ENCODE data around the gene DUSP15.
A peak's percentile ranks its signal among the peaks of the same experiment; 100 is the strongest.

The DUSP15 gene

DNA sequence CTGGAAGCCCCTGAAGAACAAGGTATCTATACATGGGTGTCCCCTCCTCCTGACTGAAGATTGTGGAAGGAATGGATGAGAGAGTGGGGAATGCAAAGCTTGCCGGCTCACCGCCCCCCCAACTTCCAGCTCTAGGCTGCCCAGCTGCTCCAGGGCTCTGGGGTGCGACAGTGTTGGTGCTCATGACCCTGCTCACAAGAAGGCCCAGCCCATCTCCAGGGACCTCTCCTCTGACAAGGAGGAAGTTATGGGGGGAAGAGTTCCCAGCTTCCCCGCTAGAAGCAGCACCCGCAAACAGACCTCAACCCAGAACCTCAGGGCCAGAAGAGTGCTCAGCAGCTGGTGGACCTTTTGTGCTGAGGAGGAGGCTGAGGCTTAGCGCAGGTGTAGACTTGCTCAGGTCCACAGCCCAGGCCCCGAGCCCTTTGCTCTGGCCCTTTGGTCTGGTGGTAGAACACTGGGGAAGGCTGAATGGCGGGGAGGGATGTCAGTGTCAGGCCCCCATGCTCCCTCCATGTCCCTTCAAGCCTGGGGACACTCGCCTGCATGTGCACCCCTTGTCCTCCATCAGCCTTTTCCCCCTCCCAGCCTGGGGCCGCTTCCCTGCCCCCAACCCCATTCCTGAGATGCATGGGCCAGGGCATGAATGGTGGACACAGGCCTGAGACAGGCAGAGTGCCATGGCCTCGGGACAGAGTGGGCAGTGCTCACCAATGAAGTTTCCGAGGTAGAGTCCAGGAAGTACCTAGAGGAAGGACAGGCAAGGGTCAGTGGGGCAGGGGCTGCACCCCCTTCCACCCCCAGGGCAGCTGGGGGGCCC is 1.3 kb downstream of the DUSP15 start:
- Histone ChIP-seq H3K4me3 (ENCODE audit: low read length in 2 of 2) (peak overlapping the region in 1 of 2 donors; percentile 79), H3K27ac (ENCODE audit: low read length) (no peak overlapping the region), H3K9me3 (ENCODE audit: control insufficient read depth in 2 of 2, low read length in 2 of 2) (no peaks in the 10 kb centered on the region), H3K27me3 (ENCODE audit: control insufficient read depth in 1 of 2, insufficient read depth in 2 of 2, low read length in 2 of 2) (peaks cover 9 to 25% of the 10 kb centered on the region in 2 donors), H3K9ac (ENCODE audit: low read length in 2 of 2) (peak overlapping the region in 1 of 2 donors; percentile 29), H3K36me3 (ENCODE audit: control insufficient read depth in 2 of 2, insufficient read depth in 2 of 2, low read length in 2 of 2) (no peaks in the 10 kb centered on the region), H3K4me1 (ENCODE audit: control insufficient read depth, insufficient read depth, low read length) (peaks cover 11% of the 10 kb centered on the region)

DNA sequence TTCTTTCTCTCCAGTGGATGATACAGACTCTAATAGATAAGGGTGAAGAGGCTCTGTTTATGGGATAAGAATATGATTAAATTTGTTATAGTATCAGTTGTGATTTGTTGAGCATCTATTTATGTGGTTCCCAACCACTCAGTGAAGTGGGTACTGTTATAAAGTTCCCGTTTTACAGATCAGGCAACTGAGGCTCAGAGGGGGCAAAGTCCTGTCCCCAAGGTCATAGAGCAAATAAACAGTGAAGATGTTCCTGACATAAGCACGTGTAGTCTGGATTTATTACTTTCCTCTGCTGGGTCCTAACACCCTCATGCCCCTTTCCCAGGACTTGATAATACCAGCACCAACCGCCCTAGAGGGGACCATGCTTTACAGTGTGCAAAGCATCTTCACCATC is 4.1 kb downstream of the DUSP15 start:
- H3K9ac ChIP-seq (ENCODE audit: low read length in 2 of 2): no peak overlapping the region
- no peak overlapping the region for H3K4me3 ChIP-seq (ENCODE audit: low read length in 2 of 2)
- no peaks in the 10 kb centered on the region for H3K9me3 ChIP-seq (ENCODE audit: control insufficient read depth in 2 of 2, low read length in 2 of 2)
- peaks cover 13% of the 10 kb centered on the region for H3K4me1 ChIP-seq (ENCODE audit: control insufficient read depth, insufficient read depth, low read length)
- H3K36me3 ChIP-seq (ENCODE audit: control insufficient read depth in 2 of 2, insufficient read depth in 2 of 2, low read length in 2 of 2): no peaks in the 10 kb centered on the region
- H3K27me3 ChIP-seq (ENCODE audit: control insufficient read depth in 1 of 2, insufficient read depth in 2 of 2, low read length in 2 of 2): peaks cover 9 to 28% of the 10 kb centered on the region in 2 donors
- no peak overlapping the region for H3K27ac ChIP-seq (ENCODE audit: low read length)

DNA sequence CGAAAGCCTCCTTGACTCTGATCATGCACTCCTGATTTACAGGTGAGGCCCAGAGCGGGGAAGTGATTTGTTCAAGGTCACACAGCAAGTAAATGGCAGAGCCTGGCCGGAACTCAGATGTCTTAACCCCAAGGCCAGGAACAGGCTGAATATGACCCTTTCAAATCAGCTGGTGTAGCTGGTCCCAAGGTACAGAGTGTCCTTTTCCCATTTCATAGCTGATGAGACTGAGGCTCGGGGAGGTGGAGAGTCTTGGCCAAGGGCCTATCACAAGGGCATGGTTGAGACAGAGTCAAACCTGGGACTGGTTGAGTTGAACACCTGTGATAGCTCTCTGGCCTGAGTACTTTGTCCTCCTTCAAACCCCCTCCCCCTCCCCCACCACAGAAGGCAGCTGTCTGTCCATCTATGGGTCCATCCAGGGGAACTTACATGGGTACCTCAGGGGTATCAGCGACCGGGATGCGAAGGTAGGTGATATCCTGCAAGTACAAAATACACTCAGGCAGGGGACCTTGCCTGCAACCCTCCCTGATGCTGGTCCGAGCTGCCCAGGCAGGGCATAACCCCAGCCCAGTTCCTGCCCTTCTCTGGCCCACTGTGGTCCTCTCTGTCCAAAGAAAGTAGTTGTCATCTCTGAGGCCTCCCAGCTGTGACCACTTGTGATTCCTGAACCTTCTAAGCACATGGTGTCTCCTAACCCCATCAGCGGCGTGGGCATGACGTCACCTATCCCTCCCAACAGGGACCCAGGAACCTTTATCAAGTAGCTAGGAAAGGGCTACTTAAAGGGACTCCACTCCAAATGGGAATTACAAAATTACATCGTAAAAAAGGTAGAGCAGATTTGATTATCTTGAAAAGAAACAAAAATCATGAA is 5.6 kb downstream of the DUSP15 start:
- Histone ChIP-seq H3K4me1 (ENCODE audit: control insufficient read depth, insufficient read depth, low read length) (peaks cover 16% of the 10 kb centered on the region), H3K4me3 (ENCODE audit: low read length in 2 of 2) (no peak overlapping the region), H3K27ac (ENCODE audit: low read length) (no peak overlapping the region), H3K9ac (ENCODE audit: low read length in 2 of 2) (no peak overlapping the region), H3K27me3 (ENCODE audit: control insufficient read depth in 1 of 2, insufficient read depth in 2 of 2, low read length in 2 of 2) (peaks cover 14 to 28% of the 10 kb centered on the region in 2 donors), H3K9me3 (ENCODE audit: control insufficient read depth in 2 of 2, low read length in 2 of 2) (no peaks in the 10 kb centered on the region), H3K36me3 (ENCODE audit: control insufficient read depth in 2 of 2, insufficient read depth in 2 of 2, low read length in 2 of 2) (no peaks in the 10 kb centered on the region)

DNA sequence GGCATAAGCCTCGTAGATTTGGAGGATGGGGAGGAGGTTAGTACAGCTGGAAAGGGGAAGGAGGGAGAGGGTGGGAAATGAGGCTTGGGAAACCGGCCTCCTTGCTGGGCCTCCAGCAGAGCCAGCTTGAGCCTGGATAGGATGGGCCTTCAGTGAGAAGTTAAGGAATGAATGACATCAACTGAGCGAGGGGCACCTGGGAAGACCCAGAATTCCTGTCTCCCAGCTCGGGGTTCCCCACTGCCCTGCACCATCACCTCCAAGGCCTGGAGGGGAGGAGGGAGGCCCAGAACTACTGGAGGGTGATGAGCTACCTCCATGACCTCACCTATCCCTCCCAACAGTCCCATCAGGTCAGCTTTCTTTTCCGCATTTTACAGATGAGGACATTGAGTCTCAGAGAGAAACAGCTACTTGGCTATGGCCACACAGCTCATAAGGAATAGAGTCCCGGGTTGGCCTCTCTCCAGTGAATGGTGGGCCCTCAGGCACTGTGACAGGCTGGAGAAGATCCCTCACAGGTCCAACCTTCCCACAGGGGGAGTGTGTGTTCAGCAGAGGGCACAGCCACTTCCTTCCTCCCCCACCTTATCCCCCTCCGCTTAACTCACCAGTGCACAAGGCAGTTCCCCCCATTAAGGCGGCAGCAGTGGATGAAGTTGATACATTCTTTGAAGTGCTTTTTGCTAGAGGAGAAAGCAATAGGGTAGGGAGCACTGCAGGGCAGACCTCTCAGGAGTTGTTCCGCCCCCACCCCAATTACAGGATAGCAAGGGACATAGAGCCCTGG is 6.8 kb downstream of the DUSP15 start:
- H3K9me3 ChIP-seq (ENCODE audit: control insufficient read depth in 2 of 2, low read length in 2 of 2): no peaks in the 10 kb centered on the region
- peaks cover 11% of the 10 kb centered on the region for H3K4me1 ChIP-seq (ENCODE audit: control insufficient read depth, insufficient read depth, low read length)
- no peak overlapping the region for H3K27ac ChIP-seq (ENCODE audit: low read length)
- no peak overlapping the region for H3K4me3 ChIP-seq (ENCODE audit: low read length in 2 of 2)
- H3K27me3 ChIP-seq (ENCODE audit: control insufficient read depth in 1 of 2, insufficient read depth in 2 of 2, low read length in 2 of 2): peaks cover 20 to 33% of the 10 kb centered on the region in 2 donors
- no peaks in the 10 kb centered on the region for H3K36me3 ChIP-seq (ENCODE audit: control insufficient read depth in 2 of 2, insufficient read depth in 2 of 2, low read length in 2 of 2)
- H3K9ac ChIP-seq (ENCODE audit: low read length in 2 of 2): no peak overlapping the region

DNA sequence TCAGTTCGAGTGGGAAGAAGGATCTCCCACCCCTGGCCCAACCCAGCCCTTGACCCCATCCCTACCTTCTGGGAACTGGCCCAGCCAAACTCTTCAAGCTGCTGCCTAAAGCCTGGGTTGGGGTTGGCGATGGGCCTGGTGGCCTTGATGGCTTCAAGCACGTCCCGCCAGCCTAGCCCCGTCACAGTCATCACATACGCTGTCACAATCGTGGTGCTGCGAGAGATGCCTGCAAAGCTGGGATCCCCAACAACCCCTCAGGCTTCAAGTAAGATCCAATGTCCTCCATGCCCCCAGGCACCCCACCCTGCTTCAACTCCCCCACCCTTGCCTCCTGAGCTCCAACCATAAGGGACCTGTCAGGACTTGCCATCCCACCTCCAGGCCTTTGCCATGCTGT is 7.8 kb downstream of the DUSP15 start:
- Histone ChIP-seq H3K36me3 (ENCODE audit: control insufficient read depth in 2 of 2, insufficient read depth in 2 of 2, low read length in 2 of 2) (no peaks in the 10 kb centered on the region), H3K27ac (ENCODE audit: low read length) (no peak overlapping the region), H3K9me3 (ENCODE audit: control insufficient read depth in 2 of 2, low read length in 2 of 2) (no peaks in the 10 kb centered on the region), H3K27me3 (ENCODE audit: control insufficient read depth in 1 of 2, insufficient read depth in 2 of 2, low read length in 2 of 2) (peaks cover 29 to 36% of the 10 kb centered on the region in 2 donors), H3K4me1 (ENCODE audit: control insufficient read depth, insufficient read depth, low read length) (peaks cover 11% of the 10 kb centered on the region), H3K4me3 (ENCODE audit: low read length in 2 of 2) (no peak overlapping the region), H3K9ac (ENCODE audit: low read length in 2 of 2) (no peak overlapping the region)

DNA sequence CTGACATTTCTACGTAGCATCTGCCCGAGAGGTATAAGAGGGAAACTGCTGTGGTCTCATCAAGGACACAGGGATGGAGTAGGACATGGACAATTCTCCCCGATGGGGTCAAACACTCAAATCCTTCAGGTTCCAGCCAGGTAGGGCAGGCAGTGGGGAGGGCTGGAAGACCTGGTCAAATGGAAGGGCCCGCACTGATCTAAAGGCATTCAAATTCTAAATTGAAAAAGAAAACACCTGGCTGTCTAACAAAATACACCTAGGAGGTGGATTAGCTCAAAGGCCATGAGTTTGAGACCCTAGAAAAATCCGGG is 8.2 kb downstream of the DUSP15 start:
- Histone ChIP-seq H3K27me3 (ENCODE audit: control insufficient read depth in 1 of 2, insufficient read depth in 2 of 2, low read length in 2 of 2) (peaks cover 32 to 36% of the 10 kb centered on the region in 2 donors), H3K4me1 (ENCODE audit: control insufficient read depth, insufficient read depth, low read length) (peaks cover 11% of the 10 kb centered on the region), H3K9me3 (ENCODE audit: control insufficient read depth in 2 of 2, low read length in 2 of 2) (no peaks in the 10 kb centered on the region), H3K27ac (ENCODE audit: low read length) (no peak overlapping the region), H3K9ac (ENCODE audit: low read length in 2 of 2) (no peak overlapping the region), H3K4me3 (ENCODE audit: low read length in 2 of 2) (no peak overlapping the region), H3K36me3 (ENCODE audit: control insufficient read depth in 2 of 2, insufficient read depth in 2 of 2, low read length in 2 of 2) (no peaks in the 10 kb centered on the region)

DNA sequence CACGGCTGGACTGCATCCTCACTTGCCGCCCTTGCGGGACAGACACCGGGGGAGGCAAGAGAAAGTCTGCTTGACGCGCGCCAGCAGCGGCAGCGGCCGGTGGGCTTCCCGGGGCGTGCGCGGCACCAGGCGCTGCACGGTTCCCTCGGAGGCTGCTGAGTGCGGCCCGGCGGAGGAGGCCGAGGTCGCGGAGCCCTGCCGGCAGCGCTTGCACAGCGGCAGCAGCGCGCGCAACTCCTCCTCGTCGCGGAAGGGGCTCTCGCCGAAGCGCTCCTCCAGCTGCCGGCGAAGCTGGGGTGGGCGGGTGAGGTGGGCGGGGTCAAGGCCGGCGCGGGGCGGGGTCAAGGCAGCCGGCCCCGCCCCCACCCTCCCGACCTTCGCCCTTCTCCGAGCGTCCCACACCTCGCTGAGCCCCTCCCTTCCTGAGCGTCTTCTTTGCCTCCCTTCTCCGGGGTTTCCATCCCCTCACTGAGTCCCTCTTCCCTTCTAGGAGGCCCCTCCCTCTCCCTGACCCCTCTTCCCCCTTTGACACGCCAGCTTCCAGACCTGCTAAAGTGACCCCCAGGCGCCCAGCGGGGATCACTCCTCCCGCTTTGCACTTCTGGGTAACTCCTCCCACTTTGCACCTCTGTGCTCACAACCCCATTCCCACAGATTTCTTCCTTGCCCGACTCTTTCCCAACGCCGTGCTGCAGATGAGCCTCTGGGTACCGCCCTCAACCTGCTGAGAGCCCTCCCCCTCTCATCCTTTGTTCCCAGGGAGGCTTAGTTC is 8.8 kb downstream of the DUSP15 start:
- no peaks in the 10 kb centered on the region for H3K9me3 ChIP-seq (ENCODE audit: control insufficient read depth in 2 of 2, low read length in 2 of 2)
- H3K27ac ChIP-seq (ENCODE audit: low read length): no peak overlapping the region
- no peaks in the 10 kb centered on the region for H3K36me3 ChIP-seq (ENCODE audit: control insufficient read depth in 2 of 2, insufficient read depth in 2 of 2, low read length in 2 of 2)
- H3K4me3 ChIP-seq (ENCODE audit: low read length in 2 of 2): peak overlapping the region; percentile 35 to 67
- peak overlapping the region in 1 of 2 donors; percentile 9 for H3K9ac ChIP-seq (ENCODE audit: low read length in 2 of 2)
- H3K4me1 ChIP-seq (ENCODE audit: control insufficient read depth, insufficient read depth, low read length): peaks cover 11% of the 10 kb centered on the region
- H3K27me3 ChIP-seq (ENCODE audit: control insufficient read depth in 1 of 2, insufficient read depth in 2 of 2, low read length in 2 of 2): peaks cover 33 to 40% of the 10 kb centered on the region in 2 donors

DNA sequence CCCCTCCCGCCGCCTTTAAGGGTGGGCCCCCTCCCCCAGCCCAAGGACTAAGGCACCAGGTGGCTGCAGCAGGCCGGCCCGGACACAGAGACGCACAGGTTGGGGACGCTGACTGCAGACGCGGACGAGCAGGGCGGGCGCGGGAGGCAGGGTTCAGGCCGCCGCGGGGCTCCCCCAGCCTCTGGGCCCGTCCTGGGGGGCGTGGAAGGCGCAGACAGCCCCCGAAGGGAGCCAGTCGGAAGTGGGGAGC is 9.3 kb downstream of the DUSP15 start:
- Histone ChIP-seq H3K9ac (ENCODE audit: low read length in 2 of 2) (peak overlapping the region in 1 of 2 donors; percentile 9), H3K4me3 (ENCODE audit: low read length in 2 of 2) (peak overlapping the region; percentile 35 to 67), H3K36me3 (ENCODE audit: control insufficient read depth in 2 of 2, insufficient read depth in 2 of 2, low read length in 2 of 2) (no peaks in the 10 kb centered on the region), H3K4me1 (ENCODE audit: control insufficient read depth, insufficient read depth, low read length) (peaks cover 11% of the 10 kb centered on the region), H3K9me3 (ENCODE audit: control insufficient read depth in 2 of 2, low read length in 2 of 2) (no peaks in the 10 kb centered on the region), H3K27ac (ENCODE audit: low read length) (no peak overlapping the region), H3K27me3 (ENCODE audit: control insufficient read depth in 1 of 2, insufficient read depth in 2 of 2, low read length in 2 of 2) (peaks cover 38 to 44% of the 10 kb centered on the region in 2 donors)

DNA sequence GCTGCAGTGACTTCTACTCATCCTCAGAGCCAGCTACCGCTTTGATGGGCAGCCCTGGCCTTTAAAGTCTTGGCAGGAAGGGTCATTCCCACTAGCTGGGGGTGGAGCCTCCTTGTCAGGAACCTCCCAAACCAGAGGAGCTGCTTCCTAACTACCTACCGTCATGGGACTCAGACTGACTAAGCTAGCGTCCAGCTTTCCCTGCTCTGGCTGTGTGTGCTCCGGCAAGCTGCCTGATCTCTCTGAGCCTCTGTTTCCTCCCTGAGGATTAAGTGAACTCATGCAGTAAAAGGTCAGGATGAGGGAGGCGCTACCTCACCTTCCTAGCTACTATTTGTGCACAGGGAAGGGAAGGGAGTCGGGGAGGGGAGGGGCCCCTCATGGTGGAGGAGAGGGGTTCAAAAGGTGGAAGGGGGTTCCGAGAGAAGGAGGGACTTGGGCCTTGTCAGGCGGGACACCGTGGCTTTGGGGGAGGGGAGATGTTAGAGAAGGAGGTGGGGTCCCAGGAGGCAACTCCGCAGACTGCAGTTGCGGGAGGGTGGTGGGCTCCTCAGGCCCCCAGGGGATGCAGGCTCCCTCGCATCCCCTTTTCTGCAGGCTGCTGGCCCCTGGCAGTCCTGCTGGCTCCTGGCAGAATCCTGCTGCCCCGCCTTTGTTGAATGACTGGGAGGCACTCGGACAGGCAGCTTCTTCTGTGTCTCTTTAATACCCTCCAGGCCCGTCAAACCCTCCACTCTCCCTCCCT is 9.8 kb downstream of the DUSP15 start:
- Histone ChIP-seq H3K4me3 (ENCODE audit: low read length in 2 of 2) (peak overlapping the region; percentile 35 to 67), H3K27ac (ENCODE audit: low read length) (no peak overlapping the region), H3K4me1 (ENCODE audit: control insufficient read depth, insufficient read depth, low read length) (peaks cover 11% of the 10 kb centered on the region), H3K9ac (ENCODE audit: low read length in 2 of 2) (peak overlapping the region in 1 of 2 donors; percentile 22), H3K27me3 (ENCODE audit: control insufficient read depth in 1 of 2, insufficient read depth in 2 of 2, low read length in 2 of 2) (peaks cover 38 to 44% of the 10 kb centered on the region in 2 donors), H3K9me3 (ENCODE audit: control insufficient read depth in 2 of 2, low read length in 2 of 2) (no peaks in the 10 kb centered on the region), H3K36me3 (ENCODE audit: control insufficient read depth in 2 of 2, insufficient read depth in 2 of 2, low read length in 2 of 2) (no peaks in the 10 kb centered on the region)

Data from stomach smooth muscle (tissue), 2 donors.